ENCODE measurements around the gene COPS7A. TPM values are rescaled to one million over a fixed set of nuclear protein-coding genes. Genes with fewer than 3 reads are reported as not detected.
A peak's percentile ranks its signal among the peaks of the same experiment; 100 is the strongest.
"Not testable (repeated sequence)": the region's sequence is repeated elsewhere in the genome, so short reads cannot be mapped to it uniquely, and the experiment has no call there.

Gene COPS7A
- total RNA-seq, 4 donors from 2014 or later, result 38.4 to 72.6 (median 51.8) TPM

GRCh38 chr12:6729186-6729585, 5.3 kb downstream of the COPS7A start:
- no peaks in the 10 kb centered on the region for H3K27me3 ChIP-seq
- peaks cover 0 to 10% (median 7%) of the 10 kb centered on the region in 4 donors for H3K4me1 ChIP-seq
- no peak overlapping the region for H3K4me3 ChIP-seq
- peaks cover 0 to 48% (median 0%) of the 10 kb centered on the region in 3 donors for H3K36me3 ChIP-seq
- H3K9me3 ChIP-seq, result no peaks in the 10 kb centered on the region
- TF ChIP-seq POLR2A (IDR thresholded peaks at IDR 0.05), result no peak
- no peak for TF ChIP-seq CTCF (IDR thresholded peaks at IDR 0.05)
- no peak for DNase-seq
- H3K27ac ChIP-seq, result no peak overlapping the region

GRCh38 chr12:6730169-6730568, 6.3 kb downstream of the COPS7A start:
- Histone ChIP-seq H3K4me3 (no peak overlapping the region), H3K27ac (no peak overlapping the region), H3K36me3 (peaks cover 0 to 48% (median 0%) of the 10 kb centered on the region in 3 donors), H3K27me3 (no peaks in the 10 kb centered on the region), H3K4me1 (peaks cover 0 to 3% (median under 1%) of the 10 kb centered on the region in 4 donors), H3K9me3 (no peaks in the 10 kb centered on the region)
- no peak for DNase-seq
- TF ChIP-seq CTCF (IDR thresholded peaks at IDR 0.05), result no peak
- no peak for TF ChIP-seq POLR2A (IDR thresholded peaks at IDR 0.05)

- Histone ChIP-seq H3K4me1 (peaks cover 0 to 3% (median 0%) of the 10 kb centered on the region in 4 donors), H3K9me3 (no peaks in the 10 kb centered on the region), H3K36me3 (peaks cover 0 to 24% (median 0%) of the 10 kb centered on the region in 3 donors), H3K27me3 (no peaks in the 10 kb centered on the region), H3K4me3 (no peak overlapping the region), H3K27ac (peak overlapping the region in 1 of 4 donors; percentile 39)
- DNase-seq, result peak in 1 of 3 donors; percentile 52
- TF ChIP-seq CTCF (IDR thresholded peaks at IDR 0.05) (no peak), POLR2A (IDR thresholded peaks at IDR 0.05) (no peak)
Observed at GRCh38 chr12:6734506-6735387, 10.9 kb downstream of the COPS7A start.

- Histone ChIP-seq H3K36me3 (peaks cover 0 to 16% (median 0%) of the 10 kb centered on the region in 3 donors), H3K4me3 (no peak overlapping the region), H3K27me3 (no peaks in the 10 kb centered on the region), H3K9me3 (no peaks in the 10 kb centered on the region), H3K27ac (no peak overlapping the region), H3K4me1 (peaks cover 0 to 3% (median 0%) of the 10 kb centered on the region in 4 donors)
- DNase-seq, result peak; percentile 47 to 89 (median 75)
- TF ChIP-seq CTCF (IDR thresholded peaks at IDR 0.05) (peak in 5 of 6 experiments; percentile 44 to 81 (median 76)), POLR2A (IDR thresholded peaks at IDR 0.05) (no peak)
Observed at GRCh38 chr12:6735448-6736191, 11.8 kb downstream of the COPS7A start.

- H3K27me3 ChIP-seq, result no peaks in the 10 kb centered on the region
- H3K4me1 ChIP-seq, result peaks cover 0 to 3% (median 0%) of the 10 kb centered on the region in 4 donors
- DNase-seq, result no peak
- no peak overlapping the region for H3K4me3 ChIP-seq
- peaks cover 0 to 4% (median 0%) of the 10 kb centered on the region in 3 donors for H3K36me3 ChIP-seq
- TF ChIP-seq CTCF (IDR thresholded peaks at IDR 0.05) (no peak), POLR2A (IDR thresholded peaks at IDR 0.05) (no peak)
- H3K27ac ChIP-seq, result no peak overlapping the region
- no peaks in the 10 kb centered on the region for H3K9me3 ChIP-seq
Observed at GRCh38 chr12:6736754-6737153, 12.9 kb downstream of the COPS7A start.

GRCh38 chr12:6742080-6742479, 18.2 kb downstream of the COPS7A start:
- H3K4me1 ChIP-seq, H3K4me3 ChIP-seq, DNase-seq, H3K27me3 ChIP-seq, H3K27ac ChIP-seq, H3K9me3 ChIP-seq: not testable (repeated sequence)
- H3K36me3 ChIP-seq, result peaks cover 0 to 11% (median 0%) of the 10 kb centered on the region in 3 donors
